HG02642 (cell line): ENCODE data around the gene KCNAB1.
"Not testable (repeated sequence)": the region's sequence is repeated elsewhere in the genome, so short reads cannot be mapped to it uniquely, and the experiment has no call there.

Source experiments
- ATAC-seq: cut with Tn5 transposase; IDR thresholded peaks from one replicate; pipeline ENCODE4 v1.9.1; 2021; ENCODE audit warnings: mild to moderate bottlenecking; ENCODE audit not compliant: unreplicated experiment, poor library complexity

KCNAB1 gene

GRCh38 chr3:156256256-156256655 lies 135.9 kb downstream of the KCNAB1 start:
- ATAC-seq, result no peak

DNA sequence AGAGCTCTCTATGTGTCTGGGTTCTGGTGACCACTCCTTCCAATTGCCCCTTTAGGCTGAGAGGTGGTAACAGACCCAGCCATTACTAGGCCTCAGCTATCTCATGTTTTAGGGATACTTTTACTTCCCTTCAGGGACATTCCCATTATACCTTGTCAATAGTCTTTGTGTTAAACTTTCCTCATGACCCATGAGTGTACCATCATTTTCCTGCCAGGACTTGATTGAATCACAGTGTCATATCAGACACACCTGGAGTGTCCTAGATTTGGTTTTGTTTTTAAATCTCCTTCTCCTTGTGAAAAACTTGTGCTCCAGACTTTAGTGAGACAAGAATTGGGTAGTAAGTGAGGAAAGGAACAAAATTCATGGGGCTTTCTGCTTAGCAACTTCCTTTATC lies 136.6 kb downstream of the KCNAB1 start:
- no peak for ATAC-seq

- ATAC-seq, result no peak
These were observed 137.9 kb downstream of the KCNAB1 start for GRCh38 chr3:156258301-156258700.

GRCh38 chr3:156259896-156260295 lies 139.5 kb downstream of the KCNAB1 start:
- no peak for ATAC-seq

DNA sequence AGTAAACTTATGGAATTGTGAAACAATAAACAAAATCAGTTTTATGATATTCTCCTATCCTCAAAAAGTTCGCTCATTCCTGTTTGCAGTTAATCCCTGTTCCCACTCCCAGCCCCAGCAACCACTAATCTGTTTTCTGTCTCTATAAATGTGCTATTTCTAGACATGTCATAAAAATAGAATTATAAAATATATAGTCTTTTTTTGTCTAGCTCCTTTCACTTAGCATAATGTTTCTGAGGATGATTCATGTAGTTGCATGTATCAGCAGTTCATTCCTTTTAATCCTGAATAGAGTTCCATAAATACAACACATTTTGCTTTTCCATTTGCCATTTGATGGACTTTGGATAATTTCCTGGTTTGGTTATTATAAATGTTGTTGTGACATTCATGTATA lies 140.0 kb downstream of the KCNAB1 start:
- ATAC-seq, result no peak

GRCh38 chr3:156264771-156265170 lies 144.4 kb downstream of the KCNAB1 start:
- ATAC-seq, result no peak

GRCh38 chr3:156271508-156271907 lies 151.1 kb downstream of the KCNAB1 start:
- no peak for ATAC-seq

GRCh38 chr3:156271995-156272719 lies 151.8 kb downstream of the KCNAB1 start:
- ATAC-seq, result no peak

GRCh38 chr3:156273111-156273694 lies 152.8 kb downstream of the KCNAB1 start:
- ATAC-seq, result no peak

GRCh38 chr3:156274791-156275190 lies 154.4 kb downstream of the KCNAB1 start:
- no peak for ATAC-seq

DNA sequence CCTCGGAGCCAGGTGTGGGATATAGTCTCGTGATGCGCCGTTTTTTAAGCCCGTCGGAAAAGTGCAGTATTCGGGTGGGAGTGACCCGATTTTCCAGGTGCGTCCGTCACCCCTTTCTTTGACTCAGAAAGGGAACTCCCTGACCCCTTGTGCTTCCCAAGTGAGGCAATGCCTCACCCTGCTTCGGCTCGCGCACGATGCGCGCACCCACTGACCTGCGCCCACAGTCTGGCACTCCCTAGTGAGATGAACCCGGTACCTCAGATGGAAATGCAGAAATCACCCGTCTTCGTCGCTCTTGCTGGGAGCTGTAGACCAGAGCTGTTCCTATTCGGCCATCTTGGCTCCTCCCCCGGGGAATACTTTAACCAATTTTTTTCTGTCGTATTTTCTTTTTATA lies 164.3 kb downstream of the KCNAB1 start:
- ATAC-seq, result not testable (repeated sequence)

DNA sequence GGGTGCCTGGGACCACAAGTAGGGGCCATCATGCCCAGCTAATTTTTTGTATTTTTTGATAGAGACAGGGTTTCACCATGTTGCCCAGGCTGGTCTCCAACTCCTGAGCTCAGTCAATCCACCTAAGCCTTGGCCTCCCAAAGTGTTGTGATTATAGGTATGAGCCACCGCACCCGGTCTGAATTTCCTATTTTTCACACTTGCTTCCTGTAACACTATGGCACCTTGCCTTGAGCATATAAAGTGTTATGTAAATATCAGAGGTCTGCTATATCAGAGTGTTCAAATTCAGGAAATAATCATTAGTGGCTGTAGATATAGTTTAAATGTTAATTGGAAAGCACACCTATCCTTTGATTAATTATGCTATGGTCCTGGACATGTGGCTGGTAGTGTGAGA lies 165.2 kb downstream of the KCNAB1 start:
- ATAC-seq, result no peak

- no peak for ATAC-seq
These were observed 170.5 kb downstream of the KCNAB1 start for GRCh38 chr3:156290924-156291271.

- ATAC-seq, result no peak
These were observed 171.1 kb downstream of the KCNAB1 start for GRCh38 chr3:156291272-156292123.

GRCh38 chr3:156293566-156293965 lies 173.2 kb downstream of the KCNAB1 start:
- no peak for ATAC-seq

DNA sequence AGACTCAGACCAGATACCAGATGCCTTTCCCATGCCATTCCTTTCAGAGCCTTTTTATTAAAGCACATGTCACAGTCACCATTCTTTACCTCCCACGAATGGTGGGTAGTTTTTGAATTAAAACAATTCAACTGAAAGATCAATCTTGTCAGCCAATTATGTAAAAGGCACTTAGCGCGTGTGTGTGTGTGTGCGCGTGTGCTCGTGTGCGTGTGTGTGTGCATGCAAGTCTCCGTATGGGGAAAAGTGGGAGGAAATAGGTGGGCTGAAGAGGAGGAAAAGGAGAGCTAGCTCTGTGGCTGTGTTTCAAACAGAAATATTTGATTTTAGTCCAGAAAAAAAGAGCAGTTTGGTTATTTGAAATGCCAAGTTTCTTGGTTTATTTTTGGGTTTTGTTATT lies 177.2 kb downstream of the KCNAB1 start:
- no peak for ATAC-seq

DNA sequence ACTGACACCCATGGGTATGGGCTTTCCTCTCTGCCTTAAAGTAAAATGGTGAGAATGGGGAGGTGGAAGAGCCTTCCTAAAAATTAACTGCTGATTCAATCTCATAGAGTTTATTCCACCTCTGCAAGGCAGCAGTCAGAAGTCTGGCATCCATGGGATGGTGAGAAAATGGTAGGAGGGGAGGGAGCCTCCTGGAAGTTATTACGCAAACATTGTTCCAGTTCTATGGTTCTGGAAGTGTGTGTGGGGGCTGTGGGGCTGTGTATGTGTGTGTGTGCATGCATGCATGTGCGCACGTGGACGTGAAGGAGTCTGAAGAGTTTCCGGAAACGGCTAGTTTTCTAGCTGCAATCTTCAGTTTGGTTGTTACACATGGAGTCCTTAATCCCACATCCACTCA lies 177.6 kb downstream of the KCNAB1 start:
- ATAC-seq, result no peak

GRCh38 chr3:156298938-156299337 lies 178.6 kb downstream of the KCNAB1 start:
- ATAC-seq, result no peak

GRCh38 chr3:156299569-156299968 lies 179.2 kb downstream of the KCNAB1 start:
- no peak for ATAC-seq

- no peak for ATAC-seq
These were observed 180.0 kb downstream of the KCNAB1 start for GRCh38 chr3:156300371-156300770.
